Smooth muscle cell (in vitro differentiated cells): ENCODE results near the gene STK39. TPM values are rescaled to one million over a fixed set of nuclear protein-coding genes. Genes with fewer than 3 reads are reported as not detected.

Experiments used
- DNase-seq: peaks from one replicate; lab custom pipeline; 2025; ENCODE audit not compliant: unreplicated experiment; lab: John Stamatoyannopoulos, UW
- H2AFZ ChIP-seq: fragments of 200-600 bp; sonication (generic); 2 replicates; pipeline ENCODE4 v1.6.0; 2016; ENCODE audit warnings: antibody characterized with exemption, low read depth, mild to moderate bottlenecking
- H3F3A ChIP-seq: fragments of 200-600 bp; sonication (generic); 2 replicates; pipeline ENCODE4 v1.6.0; 2017; ENCODE audit warnings: antibody characterized with exemption, low read depth
- H3K27ac ChIP-seq: fragments of 200-600 bp; sonication (generic); 2 replicates; pipeline ENCODE4 v1.5.1; 2016; ENCODE audit warnings: low read depth, mild to moderate bottlenecking
- H3K27me3 ChIP-seq: fragments of 200-600 bp; sonication (generic); 2 replicates; pipeline ENCODE4 v1.6.1; 2016; ENCODE audit warnings: low read depth, mild to moderate bottlenecking
- H3K36me3 ChIP-seq: fragments of 200-600 bp; sonication (generic); 2 replicates; pipeline ENCODE4 v1.5.1; 2016; ENCODE audit warnings: low read depth
- H3K4me1 ChIP-seq: fragments of 200-600 bp; sonication (generic); 2 replicates; pipeline ENCODE4 v1.5.1; 2016; ENCODE audit warnings: low read depth
- H3K4me2 ChIP-seq: fragments of 200-600 bp; sonication (generic); 2 replicates; pipeline ENCODE4 v1.6.0; 2016; ENCODE audit warnings: mild to moderate bottlenecking
- H3K4me3 ChIP-seq: fragments of 200-600 bp; sonication (generic); 2 replicates; pipeline ENCODE4 v1.5.1; 2016; ENCODE audit warnings: mild to moderate bottlenecking
- H3K79me2 ChIP-seq: fragments of 200-600 bp; sonication (generic); 2 replicates; pipeline ENCODE4 v1.6.0; 2016; ENCODE audit warnings: low read depth, mild to moderate bottlenecking
- H3K9ac ChIP-seq: fragments of 200-600 bp; sonication (generic); 2 replicates; pipeline ENCODE4 v1.6.0; 2016; ENCODE audit warnings: low read depth
- H3K9me3 ChIP-seq: fragments of 200-600 bp; sonication (generic); replicated peaks from 2 replicates; pipeline ENCODE4 v1.5.1; 2016; ENCODE audit warnings: low read depth
- H4K20me1 ChIP-seq: fragments of 200-600 bp; sonication (generic); 2 replicates; pipeline ENCODE4 v1.6.0; 2016; ENCODE audit warnings: low read depth
- CTCF ChIP-seq: fragments of 200-600 bp; sonication (generic); IDR thresholded peaks from 2 replicates; pipeline ENCODE4 v1.5.1; 2017; ENCODE audit warnings: borderline replicate concordance, mild to moderate bottlenecking, antibody characterized with exemption; ENCODE audit not compliant: insufficient read depth, poor library complexity, severe bottlenecking
- WGBS: methylation state at CpG from one replicate; pipeline ENCODE4 v1.1.7; 2016; ENCODE audit warnings: low lambda C conversion rate; 5-methylcytosine and 5-hydroxymethylcytosine counted together
- polyA plus RNA-seq: library from polyadenylated mRNA; unstranded; fragments of >200 nt; fragmentation: Nextera tagmentation; extraction: Ambion mirVana; gene quantifications from 2 replicates; pipeline ENCODE4 v1.2.1, GENCODE V29; 2016
- total RNA-seq: library from RNA; depleted of rRNA; stranded (reverse); fragments of >200 nt; gene quantifications from 2 replicates; pipeline ENCODE4 v1.2.3, GENCODE V29; 2014

Gene STK39
- total and polyA plus RNA-seq, 2 experiments from 2014 or later: 21.1 to 37.8 TPM

- WGBS: 51% methylated on average over 8 of the region's 8 CpGs
- no peaks in the 10 kb centered on the region for H3K9me3 ChIP-seq
- peaks cover 20% of the 10 kb centered on the region for H4K20me1 ChIP-seq
- no peak overlapping the region for H2AFZ ChIP-seq
- no peak for TF ChIP-seq CTCF
- peaks cover 14% of the 10 kb centered on the region for H3F3A ChIP-seq
- H3K79me2 ChIP-seq: no peaks in the 10 kb centered on the region
- peaks cover 16% of the 10 kb centered on the region for H3K4me1 ChIP-seq
- no peak overlapping the region for H3K4me3 ChIP-seq
- H3K36me3 ChIP-seq: no peaks in the 10 kb centered on the region
- H3K27ac ChIP-seq: no peak overlapping the region
- no peak for DNase-seq
- H3K27me3 ChIP-seq: no peaks in the 10 kb centered on the region
- no peak overlapping the region for H3K9ac ChIP-seq
- H3K4me2 ChIP-seq: no peak overlapping the region
These were observed 99.3 kb downstream of the STK39 start for GRCh38 chr2:168147830-168148794.

GRCh38 chr2:168146892-168147810 lies 100.2 kb downstream of the STK39 start:
- Histone ChIP-seq H4K20me1 (peaks cover 20% of the 10 kb centered on the region), H3K4me3 (no peak overlapping the region), H3K27me3 (no peaks in the 10 kb centered on the region), H3K9ac (no peak overlapping the region), H3F3A (peaks cover 14% of the 10 kb centered on the region), H3K9me3 (no peaks in the 10 kb centered on the region), H3K36me3 (no peaks in the 10 kb centered on the region), H3K4me1 (peaks cover 16% of the 10 kb centered on the region), H3K27ac (no peak overlapping the region), H2AFZ (no peak overlapping the region), H3K79me2 (no peaks in the 10 kb centered on the region), H3K4me2 (no peak overlapping the region)
- 92% methylated on average over 9 of the region's 9 CpGs for WGBS
- no peak for DNase-seq
- TF ChIP-seq CTCF: no peak

GRCh38 chr2:168145426-168146310 lies 101.7 kb downstream of the STK39 start:
- Histone ChIP-seq H4K20me1 (peaks cover 20% of the 10 kb centered on the region), H3K4me1 (peaks cover 16% of the 10 kb centered on the region), H3K79me2 (no peaks in the 10 kb centered on the region), H3K27me3 (no peaks in the 10 kb centered on the region), H2AFZ (no peak overlapping the region), H3K9ac (no peak overlapping the region), H3K9me3 (no peaks in the 10 kb centered on the region), H3F3A (peaks cover 12% of the 10 kb centered on the region), H3K4me3 (no peak overlapping the region), H3K27ac (no peak overlapping the region), H3K36me3 (no peaks in the 10 kb centered on the region), H3K4me2 (no peak overlapping the region)
- no peak for DNase-seq
- TF ChIP-seq CTCF: no peak
- 99% methylated on average over 3 of the region's 3 CpGs for WGBS
